Activated naive CD4-positive, alpha-beta T cell treated with anti-CD3 and anti-CD28 coated beads, Interleukin-2, amount 50 U/mL, for 24 hours (primary cell): ENCODE measurements around the gene NEO1.

Experiments
- H3K27ac Mint-ChIP-seq: one replicate; pipeline ENCODE4 v1.8.0; 2021; ENCODE audit warnings: mild to moderate bottlenecking, mixed read lengths
- H3K27me3 Mint-ChIP-seq: one replicate; pipeline ENCODE4 v1.8.0; 2021; ENCODE audit warnings: mixed read lengths
- H3K36me3 Mint-ChIP-seq: one replicate; pipeline ENCODE4 v1.8.0; 2021; ENCODE audit warnings: mixed read lengths
- H3K4me1 Mint-ChIP-seq: one replicate; pipeline ENCODE4 v1.8.0; 2021; ENCODE audit warnings: mixed read lengths
- H3K4me3 Mint-ChIP-seq: one replicate; pipeline ENCODE4 v1.8.0; 2021; ENCODE audit warnings: mild to moderate bottlenecking, mixed read lengths
- H3K9me3 Mint-ChIP-seq: one replicate; pipeline ENCODE4 v1.8.0; 2021; ENCODE audit warnings: mixed read lengths

The NEO1 gene

GRCh38 chr15:73335026-73335425 lies 282.8 kb downstream of the NEO1 start:
- Mint-ChIP-seq H3K27ac (no peak overlapping the region), H3K4me3 (no peak overlapping the region)

GRCh38 chr15:73335471-73335870 lies 283.2 kb downstream of the NEO1 start:
- Mint-ChIP-seq H3K36me3 (no peaks in the 10 kb centered on the region), H3K27ac (no peak overlapping the region)

More at GRCh38 chr15:73335026-73335425, 282.8 kb downstream of the NEO1 start:
- no peaks in the 10 kb centered on the region for H3K4me1 Mint-ChIP-seq
- H3K36me3 Mint-ChIP-seq, result no peaks in the 10 kb centered on the region
- H3K9me3 Mint-ChIP-seq, result no peaks in the 10 kb centered on the region
- no peaks in the 10 kb centered on the region for H3K27me3 Mint-ChIP-seq

GRCh38 chr15:73336756-73337155 lies 284.5 kb downstream of the NEO1 start:
- no peaks in the 10 kb centered on the region for H3K36me3 Mint-ChIP-seq
- H3K4me3 Mint-ChIP-seq, result no peak overlapping the region
- no peaks in the 10 kb centered on the region for H3K9me3 Mint-ChIP-seq
- H3K27me3 Mint-ChIP-seq, result no peaks in the 10 kb centered on the region
- no peak overlapping the region for H3K27ac Mint-ChIP-seq
- H3K4me1 Mint-ChIP-seq, result no peaks in the 10 kb centered on the region

More at GRCh38 chr15:73335471-73335870, 283.2 kb downstream of the NEO1 start:
- no peaks in the 10 kb centered on the region for H3K4me1 Mint-ChIP-seq
- no peaks in the 10 kb centered on the region for H3K9me3 Mint-ChIP-seq
- H3K4me3 Mint-ChIP-seq, result no peak overlapping the region
- no peaks in the 10 kb centered on the region for H3K27me3 Mint-ChIP-seq

GRCh38 chr15:73337187-73337586 lies 284.9 kb downstream of the NEO1 start:
- no peaks in the 10 kb centered on the region for H3K36me3 Mint-ChIP-seq
- no peaks in the 10 kb centered on the region for H3K9me3 Mint-ChIP-seq
- H3K4me3 Mint-ChIP-seq, result no peak overlapping the region
- H3K4me1 Mint-ChIP-seq, result no peaks in the 10 kb centered on the region
- H3K27ac Mint-ChIP-seq, result no peak overlapping the region
- H3K27me3 Mint-ChIP-seq, result no peaks in the 10 kb centered on the region

- Mint-ChIP-seq H3K9me3 (no peaks in the 10 kb centered on the region), H3K4me3 (no peak overlapping the region), H3K36me3 (no peaks in the 10 kb centered on the region), H3K4me1 (no peaks in the 10 kb centered on the region), H3K27me3 (no peaks in the 10 kb centered on the region), H3K27ac (no peak overlapping the region)
Measured at GRCh38 chr15:73338058-73338457, 285.8 kb downstream of the NEO1 start.

- no peaks in the 10 kb centered on the region for H3K9me3 Mint-ChIP-seq
- no peaks in the 10 kb centered on the region for H3K4me1 Mint-ChIP-seq
- no peaks in the 10 kb centered on the region for H3K36me3 Mint-ChIP-seq
- no peaks in the 10 kb centered on the region for H3K27me3 Mint-ChIP-seq
- no peak overlapping the region for H3K27ac Mint-ChIP-seq
- H3K4me3 Mint-ChIP-seq, result no peak overlapping the region
Measured at GRCh38 chr15:73338606-73339374, 286.5 kb downstream of the NEO1 start.

- Mint-ChIP-seq H3K27ac (no peak overlapping the region), H3K36me3 (no peaks in the 10 kb centered on the region), H3K4me1 (no peaks in the 10 kb centered on the region), H3K4me3 (no peak overlapping the region), H3K9me3 (no peaks in the 10 kb centered on the region), H3K27me3 (no peaks in the 10 kb centered on the region)
Measured at GRCh38 chr15:73340502-73341192, 288.4 kb downstream of the NEO1 start.

- Mint-ChIP-seq H3K27me3 (no peaks in the 10 kb centered on the region), H3K27ac (no peak overlapping the region), H3K36me3 (no peaks in the 10 kb centered on the region), H3K4me1 (no peaks in the 10 kb centered on the region), H3K4me3 (no peak overlapping the region), H3K9me3 (no peaks in the 10 kb centered on the region)
Measured at GRCh38 chr15:73341886-73342600, 289.8 kb downstream of the NEO1 start.

- Mint-ChIP-seq H3K4me3 (no peak overlapping the region), H3K27ac (no peak overlapping the region), H3K36me3 (no peaks in the 10 kb centered on the region), H3K4me1 (no peaks in the 10 kb centered on the region), H3K27me3 (no peaks in the 10 kb centered on the region), H3K9me3 (no peaks in the 10 kb centered on the region)
Measured at GRCh38 chr15:73344056-73344455, 291.8 kb downstream of the NEO1 start.

- Mint-ChIP-seq H3K27me3 (no peaks in the 10 kb centered on the region), H3K4me3 (no peak overlapping the region), H3K27ac (no peak overlapping the region), H3K4me1 (no peaks in the 10 kb centered on the region), H3K36me3 (no peaks in the 10 kb centered on the region), H3K9me3 (no peaks in the 10 kb centered on the region)
Measured at GRCh38 chr15:73345658-73346057, 293.4 kb downstream of the NEO1 start.

GRCh38 chr15:73346735-73347312 lies 294.6 kb downstream of the NEO1 start:
- no peaks in the 10 kb centered on the region for H3K4me1 Mint-ChIP-seq
- no peak overlapping the region for H3K4me3 Mint-ChIP-seq
- no peaks in the 10 kb centered on the region for H3K9me3 Mint-ChIP-seq
- no peaks in the 10 kb centered on the region for H3K27me3 Mint-ChIP-seq
- H3K36me3 Mint-ChIP-seq, result no peaks in the 10 kb centered on the region
- no peak overlapping the region for H3K27ac Mint-ChIP-seq

GRCh38 chr15:73349191-73349590 lies 296.9 kb downstream of the NEO1 start:
- Mint-ChIP-seq H3K9me3 (no peaks in the 10 kb centered on the region), H3K4me3 (no peak overlapping the region), H3K4me1 (no peaks in the 10 kb centered on the region), H3K27me3 (peaks cover 2% of the 10 kb centered on the region), H3K27ac (no peak overlapping the region), H3K36me3 (no peaks in the 10 kb centered on the region)

- no peak overlapping the region for H3K4me3 Mint-ChIP-seq
Measured at GRCh38 chr15:73352082-73352481, 299.8 kb downstream of the NEO1 start.

GRCh38 chr15:73353734-73354133 lies 301.5 kb downstream of the NEO1 start:
- Mint-ChIP-seq H3K36me3 (no peaks in the 10 kb centered on the region), H3K4me1 (no peaks in the 10 kb centered on the region), H3K27me3 (peaks cover 3% of the 10 kb centered on the region), H3K27ac (no peak overlapping the region), H3K4me3 (no peak overlapping the region), H3K9me3 (no peaks in the 10 kb centered on the region)

More at GRCh38 chr15:73352082-73352481, 299.8 kb downstream of the NEO1 start:
- Mint-ChIP-seq H3K9me3 (no peaks in the 10 kb centered on the region), H3K27ac (no peak overlapping the region), H3K36me3 (no peaks in the 10 kb centered on the region), H3K4me1 (no peaks in the 10 kb centered on the region), H3K27me3 (peaks cover 3% of the 10 kb centered on the region)

GRCh38 chr15:73354241-73354640 lies 302.0 kb downstream of the NEO1 start:
- H3K9me3 Mint-ChIP-seq, result no peaks in the 10 kb centered on the region
- no peak overlapping the region for H3K4me3 Mint-ChIP-seq
- peaks cover 3% of the 10 kb centered on the region for H3K27me3 Mint-ChIP-seq
- no peak overlapping the region for H3K27ac Mint-ChIP-seq
- no peaks in the 10 kb centered on the region for H3K4me1 Mint-ChIP-seq
- no peaks in the 10 kb centered on the region for H3K36me3 Mint-ChIP-seq
